HuH-7.5 (cell line): ENCODE data around the gene KRTAP3-1.

ENCODE experiments used
- DNase-seq: peaks from one replicate; pipeline ENCODE4 v3.0.0; 2011; ENCODE audit warnings: low spot score

The KRTAP3-1 gene

GRCh38 chr17:40978575-40979151, 30.3 kb downstream of the KRTAP3-1 start:
- DNase-seq = no peak

- DNase-seq = no peak
Measured at GRCh38 chr17:40975516-40975915, 33.4 kb downstream of the KRTAP3-1 start.

GRCh38 chr17:40974366-40974765, 34.6 kb downstream of the KRTAP3-1 start:
- no peak for DNase-seq

- DNase-seq = no peak
Measured at GRCh38 chr17:40967582-40967981, 41.3 kb downstream of the KRTAP3-1 start.

- no peak for DNase-seq
Measured at GRCh38 chr17:40966848-40967247, 42.1 kb downstream of the KRTAP3-1 start, which contains the start of gene KRT39. Gene KRT39, minus strand, starts transcription at chr17:40966948. Its CDS starts 92 bp downstream, at chr17:40966856.

- DNase-seq = no peak
Measured at GRCh38 chr17:40963838-40964237, 45.1 kb downstream of the KRTAP3-1 start.

- DNase-seq = no peak
Measured at GRCh38 chr17:40962059-40962561, 46.8 kb downstream of the KRTAP3-1 start.

- no peak for DNase-seq
Measured at GRCh38 chr17:40961591-40961990, 47.3 kb downstream of the KRTAP3-1 start.

GRCh38 chr17:40960144-40960543, 48.8 kb downstream of the KRTAP3-1 start:
- no peak for DNase-seq
